Measurements from ENCODE around the gene FAM53A.
A peak's percentile ranks its signal among the peaks of the same experiment; 100 is the strongest.
"Not testable (repeated sequence)": the region's sequence is repeated elsewhere in the genome, so short reads cannot be mapped to it uniquely, and the experiment has no call there.

The FAM53A gene

GRCh38 chr4:1706358-1706757 is 22.2 kb upstream of the FAM53A start:
- Mint-ChIP-seq H3K4me1 (peaks cover 58% of the 10 kb centered on the region), H3K4me3 (no peak overlapping the region)

GRCh38 chr4:1705732-1706131 is 21.6 kb upstream of the FAM53A start:
- H3K27me3 Mint-ChIP-seq: no peaks in the 10 kb centered on the region
- peaks cover 17% of the 10 kb centered on the region for H3K36me3 Mint-ChIP-seq
- no peaks in the 10 kb centered on the region for H3K9me3 Mint-ChIP-seq
- peaks cover 52% of the 10 kb centered on the region for H3K4me1 Mint-ChIP-seq
- no peak overlapping the region for H3K27ac Mint-ChIP-seq
- H3K4me3 Mint-ChIP-seq: no peak overlapping the region

More at GRCh38 chr4:1706358-1706757, 22.2 kb upstream of the FAM53A start:
- no peak overlapping the region for H3K27ac Mint-ChIP-seq
- no peaks in the 10 kb centered on the region for H3K27me3 Mint-ChIP-seq
- H3K9me3 Mint-ChIP-seq: no peaks in the 10 kb centered on the region
- peaks cover 21% of the 10 kb centered on the region for H3K36me3 Mint-ChIP-seq

GRCh38 chr4:1703867-1704266 is 19.8 kb upstream of the FAM53A start:
- H3K9me3 Mint-ChIP-seq: no peaks in the 10 kb centered on the region
- peaks cover 17% of the 10 kb centered on the region for H3K36me3 Mint-ChIP-seq
- no peak overlapping the region for H3K27ac Mint-ChIP-seq
- peaks cover 35% of the 10 kb centered on the region for H3K4me1 Mint-ChIP-seq
- H3K4me3 Mint-ChIP-seq: no peak overlapping the region
- H3K27me3 Mint-ChIP-seq: no peaks in the 10 kb centered on the region

GRCh38 chr4:1701671-1702070 is 17.6 kb upstream of the FAM53A start:
- not testable (repeated sequence) for H3K27ac Mint-ChIP-seq, H3K27me3 Mint-ChIP-seq, H3K4me3 Mint-ChIP-seq, H3K9me3 Mint-ChIP-seq
- Mint-ChIP-seq H3K4me1 (peaks cover 23% of the 10 kb centered on the region), H3K36me3 (peaks cover 13% of the 10 kb centered on the region)

- Mint-ChIP-seq H3K4me3 (no peak overlapping the region), H3K4me1 (peaks cover 4% of the 10 kb centered on the region), H3K27ac (no peak overlapping the region), H3K27me3 (no peaks in the 10 kb centered on the region), H3K9me3 (no peaks in the 10 kb centered on the region), H3K36me3 (peaks cover 15% of the 10 kb centered on the region)
Observed at GRCh38 chr4:1695913-1696312, 11.8 kb upstream of the FAM53A start.

- no peaks in the 10 kb centered on the region for H3K27me3 Mint-ChIP-seq
- H3K4me3 Mint-ChIP-seq: no peak overlapping the region
- no peak overlapping the region for H3K27ac Mint-ChIP-seq
- H3K4me1 Mint-ChIP-seq: peaks cover 4% of the 10 kb centered on the region
- H3K9me3 Mint-ChIP-seq: no peaks in the 10 kb centered on the region
- H3K36me3 Mint-ChIP-seq: peaks cover 12% of the 10 kb centered on the region
Observed at GRCh38 chr4:1693131-1693896, 9.2 kb upstream of the FAM53A start.

- no peaks in the 10 kb centered on the region for H3K9me3 Mint-ChIP-seq
- H3K27me3 Mint-ChIP-seq: no peaks in the 10 kb centered on the region
- H3K4me3 Mint-ChIP-seq: no peak overlapping the region
- peaks cover 12% of the 10 kb centered on the region for H3K36me3 Mint-ChIP-seq
- no peak overlapping the region for H3K27ac Mint-ChIP-seq
- H3K4me1 Mint-ChIP-seq: peaks cover 4% of the 10 kb centered on the region
Observed at GRCh38 chr4:1691737-1692373, 7.7 kb upstream of the FAM53A start.

GRCh38 chr4:1690698-1691097 is 6.6 kb upstream of the FAM53A start:
- Mint-ChIP-seq H3K36me3 (peaks cover 10% of the 10 kb centered on the region), H3K4me3 (no peak overlapping the region), H3K9me3 (no peaks in the 10 kb centered on the region), H3K27me3 (no peaks in the 10 kb centered on the region), H3K27ac (no peak overlapping the region), H3K4me1 (peaks cover 4% of the 10 kb centered on the region)

GRCh38 chr4:1686440-1687036 is 2.4 kb upstream of the FAM53A start:
- H3K4me3 Mint-ChIP-seq: no peak overlapping the region
- peaks cover 11% of the 10 kb centered on the region for H3K4me1 Mint-ChIP-seq

GRCh38 chr4:1685235-1686150 is 1.4 kb upstream of the FAM53A start:
- Mint-ChIP-seq H3K4me1 (peaks cover 11% of the 10 kb centered on the region), H3K27ac (no peak overlapping the region), H3K36me3 (peaks cover 2% of the 10 kb centered on the region), H3K27me3 (no peaks in the 10 kb centered on the region), H3K9me3 (no peaks in the 10 kb centered on the region), H3K4me3 (no peak overlapping the region)

More at GRCh38 chr4:1686440-1687036, 2.4 kb upstream of the FAM53A start:
- H3K36me3 Mint-ChIP-seq: peaks cover 2% of the 10 kb centered on the region
- no peak overlapping the region for H3K27ac Mint-ChIP-seq
- no peaks in the 10 kb centered on the region for H3K9me3 Mint-ChIP-seq
- no peaks in the 10 kb centered on the region for H3K27me3 Mint-ChIP-seq

- Mint-ChIP-seq H3K27ac (peak overlapping the region; percentile 68), H3K4me3 (peak overlapping the region; percentile 49), H3K27me3 (no peaks in the 10 kb centered on the region), H3K4me1 (peaks cover 11% of the 10 kb centered on the region), H3K36me3 (peaks cover 1% of the 10 kb centered on the region), H3K9me3 (no peaks in the 10 kb centered on the region)
Observed at GRCh38 chr4:1684506-1685234, 557 bp upstream of the FAM53A start.

GRCh38 chr4:1683261-1683735 is 815 bp downstream of the FAM53A start:
- Mint-ChIP-seq H3K36me3 (no peaks in the 10 kb centered on the region), H3K4me1 (peaks cover 11% of the 10 kb centered on the region), H3K27ac (peak overlapping the region; percentile 91), H3K4me3 (peak overlapping the region; percentile 88), H3K9me3 (no peaks in the 10 kb centered on the region), H3K27me3 (no peaks in the 10 kb centered on the region)

GRCh38 chr4:1682860-1683259 is 1.3 kb downstream of the FAM53A start:
- Mint-ChIP-seq H3K36me3 (no peaks in the 10 kb centered on the region), H3K4me1 (peaks cover 11% of the 10 kb centered on the region), H3K4me3 (peak overlapping the region; percentile 88), H3K27ac (peak overlapping the region; percentile 91), H3K9me3 (no peaks in the 10 kb centered on the region), H3K27me3 (no peaks in the 10 kb centered on the region)

GRCh38 chr4:1678244-1678643 is 5.9 kb downstream of the FAM53A start:
- Mint-ChIP-seq H3K4me3 (no peak overlapping the region), H3K36me3 (no peaks in the 10 kb centered on the region), H3K4me1 (peaks cover 8% of the 10 kb centered on the region), H3K27me3 (no peaks in the 10 kb centered on the region), H3K9me3 (no peaks in the 10 kb centered on the region), H3K27ac (no peak overlapping the region)
